K562 (cell line): ENCODE data around the gene GPRIN2. TPM values are rescaled to one million over a fixed set of nuclear protein-coding genes. Genes with fewer than 3 reads are reported as not detected.

Experiments used
- ARID1B ChIP-seq: fragments of 450-650 bp; IDR thresholded peaks from 2 replicates; pipeline ENCODE4 v1.6.1; 2016; ENCODE audit warnings: antibody characterized with exemption, mild to moderate bottlenecking, inconsistent platforms
- BRCA1 ChIP-seq, 2 experiments: fragments of 450-650 bp in 1 of 2; sonication (generic) in 1 of 2; formaldehyde crosslinking in 1 of 2; IDR thresholded peaks; 2 replicates each; pipeline versions ENCODE4 v1.5.0 to v1.6.1; 2017 to 2020; ENCODE audit warnings: mild to moderate bottlenecking in 1 of 2, missing genetic modification reagents in 1 of 2
- CBFA2T2 ChIP-seq: fragments of 450-650 bp; conservative IDR thresholded peaks from 2 replicates; pipeline ENCODE4 v1.6.1; 2017; ENCODE audit warnings: mild to moderate bottlenecking
- CBX3 ChIP-seq, 2 experiments: IDR thresholded peaks; 1 replicate in 1 of 2; 2 replicates in 1 of 2; pipeline ENCODE4 v1.6.1; 2012; ENCODE audit warnings: inconsistent platforms in 2 of 2, low read length in 2 of 2, borderline replicate concordance in 1 of 2, control low read depth in 1 of 2
- ETV5 ChIP-seq: sonication (generic); formaldehyde crosslinking; IDR thresholded peaks from 2 replicates; pipeline ENCODE4 v1.4.0; 2020; ENCODE audit warnings: low read depth, mild to moderate bottlenecking, missing genetic modification reagents
- GATAD2B ChIP-seq: fragments of 450-650 bp; IDR thresholded peaks from 2 replicates; pipeline ENCODE4 v1.6.1; 2017; ENCODE audit warnings: mild to moderate bottlenecking, borderline replicate concordance
- GTF2E2 ChIP-seq: fragments of 200-800 bp; sonication (Bioruptor generic); IDR thresholded peaks from 2 replicates; pipeline ENCODE4 v1.6.1; 2016; ENCODE audit warnings: missing genetic modification characterization, missing compliant biosample characterization
- JUND ChIP-seq, 2 experiments: IDR thresholded peaks; 2 replicates in 1 of 2; 3 replicates in 1 of 2; pipeline ENCODE4 v1.6.1; 2011; ENCODE audit warnings: borderline replicate concordance in 2 of 2, low read depth in 2 of 2, low read length in 2 of 2, improper control_type of control experiment in 1 of 2, missing biosample characterization in 1 of 2, missing genetic modification characterization in 1 of 2, missing genetic modification reagents in 1 of 2
- MBD2 ChIP-seq: sonication (generic); IDR thresholded peaks from 2 replicates; pipeline ENCODE4 v1.6.1; 2016; ENCODE audit warnings: low read depth, borderline replicate concordance
- MYNN ChIP-seq, 2 experiments: sonication (generic); formaldehyde crosslinking in 1 of 2; IDR thresholded peaks; 2 replicates each; pipeline versions ENCODE4 v1.5.0 to v1.6.1; 2016 to 2020; ENCODE audit warnings: antibody characterized with exemption in 1 of 2, missing genetic modification reagents in 1 of 2
- NBN ChIP-seq: fragments of 450-650 bp; IDR thresholded peaks from 2 replicates; pipeline ENCODE4 v1.6.1; 2016; ENCODE audit warnings: low read depth, mild to moderate bottlenecking
- POU5F1 ChIP-seq: fragments of 150-350 bp; IDR thresholded peaks from 2 replicates; pipeline ENCODE4 v1.6.1; 2014; ENCODE audit warnings: borderline replicate concordance, low read length, low read depth, mild to moderate bottlenecking; ENCODE audit not compliant: partially characterized antibody
- STAG1 ChIP-seq: sonication (generic); formaldehyde crosslinking; IDR thresholded peaks from 2 replicates; pipeline ENCODE4 v1.5.0; 2020; ENCODE audit warnings: missing genetic modification reagents, borderline replicate concordance
- STAT5A ChIP-seq: IDR thresholded peaks from 2 replicates; pipeline ENCODE4 v1.6.1; 2012; ENCODE audit warnings: low read length, inconsistent platforms, borderline replicate concordance
- ZFP36 ChIP-seq: fragments of 150-350 bp; IDR thresholded peaks from 2 replicates; pipeline ENCODE4 v1.6.1; 2018; ENCODE audit warnings: low read length, low read depth; ENCODE audit not compliant: partially characterized antibody
- ZNF175 ChIP-seq: fragments of 200-800 bp; sonication (Bioruptor generic); IDR thresholded peaks from 2 replicates; pipeline ENCODE4 v1.6.1; 2016; ENCODE audit warnings: low read depth, mild to moderate bottlenecking, missing genetic modification characterization, missing compliant biosample characterization
- ZNF282 ChIP-seq: sonication (generic); formaldehyde crosslinking; IDR thresholded peaks from 2 replicates; pipeline ENCODE4 v1.8.1; 2023; ENCODE audit warnings: missing genetic modification reagents
- ZNF778 ChIP-seq: fragments of 450-650 bp; formaldehyde crosslinking; IDR thresholded peaks from 2 replicates; pipeline ENCODE4 v1.4.0; 2020; ENCODE audit warnings: mild to moderate bottlenecking, moderate library complexity
- polyA plus RNA-seq, 8 experiments: library from polyadenylated mRNA; depleted of rRNA in 4 of 8; stranded (reverse) in 5 of 8; unstranded in 3 of 8; fragments of >200 nt; fragmentation: Nextera tagmentation in 2 of 8; fragmentation: Illumina TruSeq in 1 of 8; extraction: Ambion mirVana in 2 of 8; extraction: Trizol in 1 of 8; gene quantifications; 2 replicates each; pipeline versions ENCODE4 v1.2.1 to v1.2.3, GENCODE V29; 2011 to 2014; ENCODE audit warnings: inconsistent platforms in 1 of 8, missing spikeins in 1 of 8
- total RNA-seq, 7 experiments: library from RNA; depleted of rRNA in 6 of 7; stranded (reverse); fragments of >200 nt in 6 of 7; fragmentation: Illumina TruSeq in 2 of 7; extraction: Trizol in 2 of 7; gene quantifications; 2 replicates each; pipeline versions ENCODE4 v1.2.1 to v1.2.3, GENCODE V29; 2011 to 2021; ENCODE audit warnings: low replicate concordance in 1 of 7
- TF ChIP-seq, protein P1 (sequence below): fragments of 250-450 bp; sonication (Bioruptor Pico); IDR thresholded peaks from 2 replicates; pipeline ENCODE4 v1.8.0; 2021; ENCODE audit warnings: borderline replicate concordance, mild to moderate bottlenecking, moderate library complexity; ENCODE audit not compliant: poor library complexity, severe bottlenecking
- TF ChIP-seq, protein P2 (sequence below): fragments of 450-650 bp; formaldehyde crosslinking; conservative IDR thresholded peaks from 2 replicates; pipeline ENCODE4 v1.4.0; 2022; ENCODE audit warnings: mild to moderate bottlenecking, missing genetic modification characterization
- TF ChIP-seq, protein P3 (sequence below): sonication (generic); formaldehyde crosslinking; IDR thresholded peaks from 2 replicates; pipeline ENCODE4 v1.8.0; 2022; ENCODE audit warnings: mild to moderate bottlenecking, missing genetic modification reagents, borderline replicate concordance

Gene GPRIN2
- total and polyA plus RNA-seq, 9 of the 15 experiments (the other 6 are each of a cell fraction or from before 2014, with no cell fraction given) = not detected

DNA sequence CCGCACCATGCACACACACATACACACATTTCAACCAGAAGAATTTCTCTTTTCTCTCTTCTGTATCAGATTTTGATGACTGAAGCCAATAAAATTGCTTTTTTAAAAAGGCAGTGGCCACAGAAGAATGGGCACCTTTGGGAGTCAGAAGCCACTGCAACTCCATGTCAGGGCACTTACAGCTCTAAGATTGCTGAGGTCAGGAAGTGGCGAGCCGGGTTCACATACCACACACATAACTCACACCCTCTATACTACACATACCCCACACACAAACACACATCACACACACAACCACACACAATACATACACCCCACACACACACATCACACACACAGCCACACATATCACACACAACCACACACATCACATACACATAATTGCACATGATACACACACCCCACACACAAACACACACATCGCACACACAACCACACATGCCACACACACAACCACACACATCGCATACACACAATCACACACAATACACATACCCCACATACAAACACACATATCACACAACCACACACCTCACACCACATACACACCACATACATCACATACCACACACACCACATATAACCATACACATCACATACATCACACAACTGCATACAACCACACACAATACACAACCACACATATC is 31.2 kb downstream of the GPRIN2 start (continued):
- TF ChIP-seq BRCA1 (IDR thresholded peaks at IDR 0.05) (no peak), BRCA1 (CRISPR knock-in tag; IDR thresholded peaks at IDR 0.05) (peak; percentile 14; the same call in 1 of the 2 replicates), CBX3 (IDR thresholded peaks at IDR 0.05; ENCODE audit: borderline replicate concordance in 1 of 2, low read length in 2 of 2) (no peak), MBD2 (0 out of 2 replicates have a peak, but pooled peaks have one; percentile 37), ZNF282 (0 out of 2 replicates have a peak, but pooled peaks have one; percentile 43), GTF2E2 (no peak), MYNN (IDR thresholded peaks at IDR 0.05) (no peak), MYNN (CRISPR knock-in tag; IDR thresholded peaks at IDR 0.05) (no peak), JUND (IDR thresholded peaks at IDR 0.05; ENCODE audit: borderline replicate concordance, low read depth, low read length) (no peak), JUND (tag; IDR thresholded peaks at IDR 0.05; ENCODE audit: borderline replicate concordance, low read depth, low read length) (no peak), STAT5A (0 out of 2 replicates have a peak, but pooled peaks have one; percentile 17), NBN (no peak), STAG1 (no peak; the same call in 1 of the 2 replicates), ZNF175 (CRISPR knock-in tag) (no peak), CBFA2T2 (no peak), ETV5 (CRISPR knock-in tag) (no peak), GATAD2B (no peak), POU5F1 (no peak), ZFP36 (no peak), ZNF778 (CRISPR knock-in tag) (no peak), ARID1B (0 out of 2 replicates have a peak, but pooled peaks have one; percentile 36)
- TF ChIP-seq, protein P1, sequence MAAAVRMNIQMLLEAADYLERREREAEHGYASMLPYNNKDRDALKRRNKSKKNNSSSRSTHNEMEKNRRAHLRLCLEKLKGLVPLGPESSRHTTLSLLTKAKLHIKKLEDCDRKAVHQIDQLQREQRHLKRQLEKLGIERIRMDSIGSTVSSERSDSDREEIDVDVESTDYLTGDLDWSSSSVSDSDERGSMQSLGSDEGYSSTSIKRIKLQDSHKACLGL (CRISPR knock-in tag) = no peak
- TF ChIP-seq, protein P2, sequence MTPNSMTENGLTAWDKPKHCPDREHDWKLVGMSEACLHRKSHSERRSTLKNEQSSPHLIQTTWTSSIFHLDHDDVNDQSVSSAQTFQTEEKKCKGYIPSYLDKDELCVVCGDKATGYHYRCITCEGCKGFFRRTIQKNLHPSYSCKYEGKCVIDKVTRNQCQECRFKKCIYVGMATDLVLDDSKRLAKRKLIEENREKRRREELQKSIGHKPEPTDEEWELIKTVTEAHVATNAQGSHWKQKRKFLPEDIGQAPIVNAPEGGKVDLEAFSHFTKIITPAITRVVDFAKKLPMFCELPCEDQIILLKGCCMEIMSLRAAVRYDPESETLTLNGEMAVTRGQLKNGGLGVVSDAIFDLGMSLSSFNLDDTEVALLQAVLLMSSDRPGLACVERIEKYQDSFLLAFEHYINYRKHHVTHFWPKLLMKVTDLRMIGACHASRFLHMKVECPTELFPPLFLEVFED = peak; percentile 89
- TF ChIP-seq, protein P3, sequence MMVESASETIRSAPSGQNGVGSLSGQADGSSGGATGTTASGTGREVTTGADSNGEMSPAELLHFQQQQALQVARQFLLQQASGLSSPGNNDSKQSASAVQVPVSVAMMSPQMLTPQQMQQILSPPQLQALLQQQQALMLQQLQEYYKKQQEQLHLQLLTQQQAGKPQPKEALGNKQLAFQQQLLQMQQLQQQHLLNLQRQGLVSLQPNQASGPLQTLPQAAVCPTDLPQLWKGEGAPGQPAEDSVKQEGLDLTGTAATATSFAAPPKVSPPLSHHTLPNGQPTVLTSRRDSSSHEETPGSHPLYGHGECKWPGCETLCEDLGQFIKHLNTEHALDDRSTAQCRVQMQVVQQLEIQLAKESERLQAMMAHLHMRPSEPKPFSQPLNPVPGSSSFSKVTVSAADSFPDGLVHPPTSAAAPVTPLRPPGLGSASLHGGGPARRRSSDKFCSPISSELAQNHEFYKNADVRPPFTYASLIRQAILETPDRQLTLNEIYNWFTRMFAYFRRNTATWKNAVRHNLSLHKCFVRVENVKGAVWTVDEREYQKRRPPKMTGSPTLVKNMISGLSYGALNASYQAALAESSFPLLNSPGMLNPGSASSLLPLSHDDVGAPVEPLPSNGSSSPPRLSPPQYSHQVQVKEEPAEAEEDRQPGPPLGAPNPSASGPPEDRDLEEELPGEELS = no peak
